MCF 10A (cell line): ENCODE data around the gene HEXIM1. TPM values are rescaled to one million over a fixed set of nuclear protein-coding genes. Genes with fewer than 3 reads are reported as not detected.
A peak's percentile ranks its signal among the peaks of the same experiment; 100 is the strongest.

Experiments used
- BruUV-seq: library from RNA; stranded (reverse); fragments of 400-500 nt; replicated peaks from 2 replicates; lab custom pipeline; 2021; lab: Mats Ljungman, UMichigan
- CTCF ChIA-PET: fragments of 300-600 bp; sonication (Branson Sonifier 250); formaldehyde crosslinking; extraction: SDS; loops from one replicate; lab custom pipeline; 2021; ENCODE audit warnings: antibody characterized with exemption, inconsistent platforms; lab: Yijun Ruan, JAX
- POLR2A ChIA-PET: fragments of 300-600, 350-650 bp; sonication (Branson Sonifier 250); formaldehyde crosslinking; extraction: SDS; loops from one replicate; lab custom pipeline; 2020; ENCODE audit warnings: antibody characterized with exemption, inconsistent platforms; lab: Yijun Ruan, JAX
- DNase-seq: peaks from one replicate; pipeline ENCODE4 v3.0.0-alpha.2; 2018; ENCODE audit not compliant: unreplicated experiment
- H3K27ac Mint-ChIP-seq: one replicate; pipeline ENCODE4 v1.8.0; 2022; ENCODE audit warnings: mild to moderate bottlenecking, low read depth, mixed read lengths; ENCODE audit not compliant: unreplicated experiment
- H3K27me3 Mint-ChIP-seq: one replicate; pipeline ENCODE4 v1.8.0; 2022; ENCODE audit warnings: mixed read lengths; ENCODE audit not compliant: insufficient read depth, unreplicated experiment
- H3K36me3 Mint-ChIP-seq: one replicate; pipeline ENCODE4 v1.8.0; 2022; ENCODE audit warnings: mild to moderate bottlenecking, moderate library complexity, mixed read lengths; ENCODE audit not compliant: insufficient read depth, unreplicated experiment
- H3K4me1 Mint-ChIP-seq: one replicate; pipeline ENCODE4 v1.8.0; 2022; ENCODE audit warnings: mixed read lengths; ENCODE audit not compliant: insufficient read depth, unreplicated experiment
- H3K4me3 Mint-ChIP-seq: one replicate; pipeline ENCODE4 v1.8.0; 2022; ENCODE audit warnings: mild to moderate bottlenecking, moderate library complexity, mixed read lengths; ENCODE audit not compliant: unreplicated experiment
- H3K9me3 Mint-ChIP-seq: one replicate; pipeline ENCODE4 v1.8.0; 2022; ENCODE audit warnings: mixed read lengths; ENCODE audit not compliant: unreplicated experiment
- CTCF ChIP-seq: fragments of 200-600 bp; IDR thresholded peaks from one replicate; pipeline ENCODE4 v1.8.0; 2022; ENCODE audit warnings: antibody characterized with exemption, mild to moderate bottlenecking; ENCODE audit not compliant: unreplicated experiment
- intact Hi-C: fragments of 100-400 bp; cut with micrococcal nuclease; formaldehyde crosslinking; loops from 2 replicates; pipeline ENCODE4 v1.14.1; 2022
- total RNA-seq: library from RNA; stranded (reverse); gene quantifications from 2 replicates; pipeline ENCODE4 v1.2.3, GENCODE V29; 2022

Gene HEXIM1
- total RNA-seq, 1 experiment from 2014 or later = 26.7 TPM

DNA sequence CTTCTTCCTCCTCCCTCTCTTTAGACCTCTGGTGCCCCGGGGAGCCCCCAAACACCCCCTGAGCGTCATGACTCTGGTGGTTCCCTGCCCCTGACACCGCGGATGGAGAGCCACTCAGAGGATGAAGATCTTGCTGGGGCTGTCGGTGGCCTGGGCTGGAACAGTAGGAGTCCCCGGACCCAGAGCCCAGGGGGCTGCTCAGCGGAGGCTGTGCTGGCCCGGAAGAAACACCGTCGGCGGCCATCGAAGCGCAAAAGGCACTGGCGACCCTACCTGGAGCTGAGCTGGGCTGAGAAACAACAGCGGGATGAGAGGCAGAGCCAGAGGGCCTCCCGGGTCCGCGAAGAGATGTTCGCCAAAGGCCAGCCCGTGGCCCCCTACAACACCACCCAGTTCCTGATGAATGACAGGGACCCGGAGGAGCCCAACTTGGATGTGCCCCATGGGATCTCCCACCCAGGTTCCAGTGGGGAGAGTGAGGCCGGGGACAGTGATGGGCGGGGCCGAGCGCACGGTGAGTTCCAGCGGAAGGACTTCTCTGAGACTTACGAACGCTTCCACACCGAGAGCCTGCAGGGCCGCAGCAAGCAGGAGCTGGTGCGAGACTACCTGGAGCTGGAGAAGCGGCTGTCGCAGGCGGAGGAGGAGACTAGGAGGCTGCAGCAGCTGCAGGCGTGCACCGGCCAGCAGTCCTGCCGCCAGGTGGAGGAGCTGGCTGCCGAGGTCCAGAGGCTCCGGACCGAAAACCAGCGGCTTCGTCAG lies 20.9 kb downstream of the HEXIM1 start:
- no TSS peak for BruUV-seq
- POLR2A ChIA-PET = interaction anchor here (5.9 to 21.2 kb wide), 3 partner anchors 8 to 26 kb away, joined by 79 to 1083 read pairs (median 300); partner anchors contain the start of genes HEXIM1 and HEXIM2

GRCh38 chr17:45170280-45170930 lies 22.1 kb downstream of the HEXIM1 start:
- peak overlapping the region; percentile 78 for H3K4me3 Mint-ChIP-seq

More for the DNA sequence above, 20.9 kb downstream of the HEXIM1 start:
- intact Hi-C loops = no loop called here
- Mint-ChIP-seq H3K4me3 (no peak overlapping the region), H3K4me1 (peaks cover 22% of the 10 kb centered on the region), H3K36me3 (peaks cover 8% of the 10 kb centered on the region), H3K27me3 (no peaks in the 10 kb centered on the region), H3K27ac (peak overlapping the region; percentile 35), H3K9me3 (no peaks in the 10 kb centered on the region)
- TF ChIP-seq CTCF = no peak
- DNase-seq = no peak
- CTCF ChIA-PET = interaction anchor here (0.7 to 6.5 kb wide), 4 partner anchors 18 to 103 kb away, joined by 3 to 108 read pairs (median 45); partner anchors contain the start of genes ACBD4 and HEXIM1

DNA sequence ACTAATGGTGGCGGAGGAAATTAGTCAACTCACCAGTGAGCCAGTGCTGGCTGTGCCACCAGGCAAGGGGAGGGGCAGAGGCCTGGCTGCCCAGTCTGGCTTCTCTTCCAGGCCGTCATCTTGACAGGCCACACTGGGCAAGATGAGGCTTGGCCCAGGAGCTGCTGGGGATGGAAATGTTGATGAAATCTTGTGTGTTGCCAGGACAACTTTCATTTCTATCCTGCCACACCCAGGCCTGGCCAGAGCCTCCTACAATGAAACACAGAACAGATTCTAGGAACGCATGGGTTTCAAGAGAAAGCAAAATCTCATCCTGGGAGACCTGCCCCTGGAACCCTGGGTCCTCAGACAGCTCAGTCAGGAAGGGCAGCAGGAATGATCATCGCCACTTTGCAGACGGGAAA lies 22.7 kb downstream of the HEXIM1 start:
- CTCF ChIA-PET = interaction anchor here (0.5 to 6.5 kb wide), 8 partner anchors 10 to 35 kb away, joined by 3 to 108 read pairs (median 14); partner anchors contain the start of genes ACBD4, HEXIM1 and HEXIM2
- intact Hi-C loops = loop anchor here (1.0 kb wide), 1 partner anchor 10 kb away; the partner anchor contains the start of gene HEXIM2
- H3K27ac Mint-ChIP-seq = peak overlapping the region; percentile 99
- peaks cover 7% of the 10 kb centered on the region for H3K36me3 Mint-ChIP-seq
- TF ChIP-seq CTCF = no peak
- DNase-seq = peak; percentile 98
- BruUV-seq = no TSS peak
- H3K4me1 Mint-ChIP-seq = peaks cover 21% of the 10 kb centered on the region
- no peaks in the 10 kb centered on the region for H3K27me3 Mint-ChIP-seq
- POLR2A ChIA-PET = interaction anchor here (0.6 to 21.2 kb wide), 21 partner anchors 10 to 272 kb away, joined by 3 to 1083 read pairs (median 6); partner anchors contain the start of genes ACBD4, EFTUD2, HEXIM1 and HEXIM2
- peak overlapping the region; percentile 78 for H3K4me3 Mint-ChIP-seq
- H3K9me3 Mint-ChIP-seq = no peaks in the 10 kb centered on the region

More at GRCh38 chr17:45170280-45170930, 22.1 kb downstream of the HEXIM1 start:
- intact Hi-C loops = no loop called here
- H3K27me3 Mint-ChIP-seq = no peaks in the 10 kb centered on the region
- CTCF ChIA-PET = interaction anchor here (1.3 to 6.5 kb wide), 6 partner anchors 9 to 35 kb away, joined by 5 to 108 read pairs (median 27); partner anchors contain the start of genes ACBD4, HEXIM1 and HEXIM2
- no peak for DNase-seq
- TSS peak; percentile 65 for BruUV-seq
- POLR2A ChIA-PET = interaction anchor here (1.0 to 21.2 kb wide), 14 partner anchors 9 to 271 kb away, joined by 3 to 1083 read pairs (median 13); partner anchors contain the start of genes ACBD4, EFTUD2, HEXIM1 and HEXIM2
- peaks cover 8% of the 10 kb centered on the region for H3K36me3 Mint-ChIP-seq
- H3K4me1 Mint-ChIP-seq = peaks cover 16% of the 10 kb centered on the region
- no peaks in the 10 kb centered on the region for H3K9me3 Mint-ChIP-seq
- no peak for TF ChIP-seq CTCF
- H3K27ac Mint-ChIP-seq = peak overlapping the region; percentile 99
